HUES48 (cell line): Measurements from ENCODE around the gene CDC42EP2.

Source experiments
- H3K27ac ChIP-seq: one replicate; pipeline ENCODE4 v1.7.0; 2013; ENCODE audit warnings: low read depth, low read length, inconsistent platforms
- H3K27me3 ChIP-seq: 2 replicates; pipeline ENCODE4 v1.6.1; 2013; ENCODE audit warnings: mild to moderate bottlenecking, low read length; ENCODE audit not compliant: control insufficient read depth, insufficient read depth
- H3K36me3 ChIP-seq: 2 replicates; pipeline ENCODE4 v1.6.1; 2013; ENCODE audit warnings: low read length; ENCODE audit not compliant: control insufficient read depth, insufficient read depth
- H3K4me1 ChIP-seq: 2 replicates; pipeline ENCODE4 v1.6.1; 2013; ENCODE audit warnings: mild to moderate bottlenecking, low read length; ENCODE audit not compliant: control insufficient read depth, insufficient read depth
- H3K4me3 ChIP-seq: 2 replicates; pipeline ENCODE4 v1.5.1; 2013; ENCODE audit warnings: mild to moderate bottlenecking, low read depth, low read length
- H3K9ac ChIP-seq: 2 replicates; pipeline ENCODE4 v1.6.1; 2013; ENCODE audit warnings: mild to moderate bottlenecking, low read depth, low read length, moderate library complexity
- H3K9me3 ChIP-seq: 2 replicates; pipeline ENCODE4 v1.6.1; 2013; ENCODE audit warnings: low read length; ENCODE audit not compliant: control insufficient read depth, insufficient read depth

Gene CDC42EP2

DNA sequence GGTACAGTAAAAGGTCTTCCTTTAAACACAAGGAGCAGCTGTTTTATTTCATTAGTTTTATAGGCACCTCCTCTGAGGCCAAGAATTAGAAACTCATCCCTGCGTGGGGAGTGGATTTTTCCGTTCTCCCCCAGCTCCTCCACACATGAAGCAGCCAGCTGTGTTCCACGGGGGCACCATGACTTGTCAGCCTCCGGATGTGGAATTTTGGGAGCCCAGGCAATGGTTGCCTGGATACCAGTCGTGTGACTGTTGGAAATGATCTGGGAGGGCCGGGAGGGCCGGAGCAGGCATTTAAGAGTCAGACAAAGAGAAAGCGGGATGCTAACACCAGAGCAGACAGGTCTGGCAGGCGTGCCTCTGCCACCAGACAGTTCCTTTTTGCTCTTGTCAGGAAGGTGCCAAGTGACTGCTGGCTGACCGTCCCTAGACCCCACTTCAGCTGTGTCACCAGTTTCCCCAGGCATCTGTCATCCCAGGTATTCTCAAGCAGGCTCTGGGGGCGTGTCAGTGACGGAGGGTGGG, 15.9 kb upstream of the CDC42EP2 start:
- H3K9ac ChIP-seq: no peak overlapping the region
- peaks cover 56% of the 10 kb centered on the region for H3K36me3 ChIP-seq
- H3K9me3 ChIP-seq: no peaks in the 10 kb centered on the region
- no peak overlapping the region for H3K4me3 ChIP-seq
- H3K27ac ChIP-seq: no peak overlapping the region
- H3K4me1 ChIP-seq: peaks cover 13% of the 10 kb centered on the region
- H3K27me3 ChIP-seq: no peaks in the 10 kb centered on the region

DNA sequence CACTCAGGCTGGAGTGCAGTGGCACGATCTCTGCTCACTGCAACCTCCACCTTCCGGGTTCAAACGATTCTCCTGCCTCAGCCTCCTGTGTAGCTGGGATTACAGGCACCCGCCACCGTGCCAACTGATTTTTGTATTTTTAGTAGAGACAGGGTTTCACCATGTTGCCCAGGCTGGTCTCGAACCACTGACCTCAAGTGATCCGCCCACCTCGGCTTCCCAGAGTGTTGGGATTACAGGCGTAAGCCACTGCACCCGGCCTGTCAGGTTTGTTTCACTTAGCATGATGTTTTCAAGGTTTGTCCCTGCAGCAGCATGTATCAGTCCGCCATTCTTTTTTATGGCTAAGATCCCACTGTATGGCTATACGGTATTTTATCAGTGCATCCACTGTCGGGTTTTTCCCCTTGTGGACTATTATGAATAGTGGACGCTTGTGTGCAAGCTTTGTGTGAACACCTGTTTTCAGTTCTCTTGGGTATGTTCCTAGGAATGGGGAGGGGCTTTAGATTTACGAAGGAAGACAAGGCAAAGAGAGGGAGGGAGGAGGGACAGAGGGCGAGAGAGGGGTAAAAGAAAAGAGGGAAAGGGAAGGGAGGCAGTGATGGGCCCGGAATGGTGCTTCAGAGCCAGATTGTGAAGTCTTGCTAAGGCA, 13.9 kb upstream of the CDC42EP2 start:
- no peak overlapping the region for H3K27ac ChIP-seq
- H3K36me3 ChIP-seq: peaks cover 38% of the 10 kb centered on the region
- H3K4me3 ChIP-seq: no peak overlapping the region
- no peaks in the 10 kb centered on the region for H3K9me3 ChIP-seq
- no peaks in the 10 kb centered on the region for H3K27me3 ChIP-seq
- peaks cover 13% of the 10 kb centered on the region for H3K4me1 ChIP-seq
- H3K9ac ChIP-seq: no peak overlapping the region

- H3K9ac ChIP-seq: no peak overlapping the region
- H3K27ac ChIP-seq: peak overlapping the region; percentile 44
- peaks cover 13% of the 10 kb centered on the region for H3K4me1 ChIP-seq
Measured at GRCh38 chr11:65301491-65302329, 13.0 kb upstream of the CDC42EP2 start.

GRCh38 chr11:65303555-65303954, 11.1 kb upstream of the CDC42EP2 start:
- Histone ChIP-seq H3K9me3 (no peaks in the 10 kb centered on the region), H3K9ac (no peak overlapping the region), H3K27ac (no peak overlapping the region), H3K4me1 (peaks cover 13% of the 10 kb centered on the region), H3K4me3 (no peak overlapping the region), H3K36me3 (peaks cover 13% of the 10 kb centered on the region), H3K27me3 (peaks cover 9% of the 10 kb centered on the region; the same call in 1 of the 2 replicates)

More at GRCh38 chr11:65301491-65302329, 13.0 kb upstream of the CDC42EP2 start:
- Histone ChIP-seq H3K4me3 (no peak overlapping the region), H3K9me3 (no peaks in the 10 kb centered on the region), H3K36me3 (peaks cover 28% of the 10 kb centered on the region), H3K27me3 (no peaks in the 10 kb centered on the region)

DNA sequence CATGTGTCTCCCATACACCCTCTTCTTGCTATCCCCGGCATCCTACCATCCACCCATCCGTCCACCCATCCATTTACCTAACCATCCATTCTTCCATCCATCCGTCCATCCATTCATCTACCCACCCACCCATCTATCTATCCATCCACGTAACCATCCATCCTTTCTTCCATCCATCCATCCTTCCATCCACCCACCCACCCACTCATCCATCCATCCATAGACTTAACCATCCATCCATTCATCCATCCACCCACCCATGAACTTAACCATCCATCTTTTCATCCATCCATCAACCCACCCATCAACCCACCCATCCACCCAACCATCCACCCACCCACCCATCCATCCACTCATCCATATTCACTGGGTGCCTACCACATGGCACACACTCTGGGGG, 10.6 kb upstream of the CDC42EP2 start:
- no peak overlapping the region for H3K4me3 ChIP-seq
- peaks cover 13% of the 10 kb centered on the region for H3K4me1 ChIP-seq
- H3K9ac ChIP-seq: no peak overlapping the region
- peaks cover 8% of the 10 kb centered on the region; the same call in 1 of the 2 replicates for H3K36me3 ChIP-seq
- H3K27ac ChIP-seq: no peak overlapping the region
- H3K27me3 ChIP-seq: peaks cover 9% of the 10 kb centered on the region; the same call in 1 of the 2 replicates
- no peaks in the 10 kb centered on the region for H3K9me3 ChIP-seq

GRCh38 chr11:65304613-65305012, 10.1 kb upstream of the CDC42EP2 start:
- no peak overlapping the region for H3K27ac ChIP-seq
- H3K27me3 ChIP-seq: peaks cover 9% of the 10 kb centered on the region; the same call in 1 of the 2 replicates
- no peak overlapping the region for H3K9ac ChIP-seq
- peaks cover 13% of the 10 kb centered on the region for H3K4me1 ChIP-seq
- no peak overlapping the region for H3K4me3 ChIP-seq
- 0 out of 2 replicates have a peak, but pooled peaks cover 6% of the 10 kb centered on the region for H3K36me3 ChIP-seq
- no peaks in the 10 kb centered on the region for H3K9me3 ChIP-seq

DNA sequence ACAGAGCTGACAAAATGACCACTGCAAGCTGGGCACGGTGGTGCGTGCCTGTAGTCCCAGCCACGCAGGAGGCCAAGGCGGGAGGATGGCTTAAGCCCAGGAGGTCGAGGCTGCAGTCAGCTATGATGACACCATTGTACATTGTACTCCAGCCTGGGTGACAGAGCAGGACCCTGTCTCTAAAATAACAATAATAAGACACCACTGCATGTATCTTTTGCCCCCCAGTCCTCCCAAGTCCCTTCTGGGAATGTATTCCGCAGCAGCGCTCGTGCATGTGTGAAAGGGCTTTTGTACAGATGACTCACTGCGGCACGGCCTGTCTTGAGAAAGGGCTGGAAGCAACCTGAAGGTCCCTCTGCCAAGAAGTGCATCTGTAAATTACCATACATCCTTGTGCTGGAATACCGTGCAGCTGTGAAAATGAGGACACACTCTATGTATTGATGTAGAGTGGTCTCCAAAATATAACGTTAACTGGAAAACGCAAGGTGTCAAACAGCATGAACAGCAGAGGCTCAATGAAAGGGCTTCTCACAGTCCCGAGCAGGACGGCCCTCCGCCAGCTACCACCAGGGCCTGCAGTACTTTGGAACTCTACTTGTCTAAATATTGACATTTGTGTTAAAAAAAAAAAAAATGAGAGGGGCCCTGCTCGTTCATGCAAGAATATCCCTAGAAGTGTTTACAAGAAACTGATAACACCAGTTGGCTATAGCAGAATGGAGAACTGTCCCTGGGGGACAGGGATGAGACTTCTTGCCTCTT, 9.0 kb upstream of the CDC42EP2 start:
- Histone ChIP-seq H3K4me1 (peaks cover 15% of the 10 kb centered on the region), H3K4me3 (no peak overlapping the region), H3K9me3 (no peaks in the 10 kb centered on the region), H3K36me3 (0 out of 2 replicates have a peak, but pooled peaks cover 6% of the 10 kb centered on the region), H3K27ac (no peak overlapping the region), H3K27me3 (peaks cover 9% of the 10 kb centered on the region; the same call in 1 of the 2 replicates), H3K9ac (no peak overlapping the region)

DNA sequence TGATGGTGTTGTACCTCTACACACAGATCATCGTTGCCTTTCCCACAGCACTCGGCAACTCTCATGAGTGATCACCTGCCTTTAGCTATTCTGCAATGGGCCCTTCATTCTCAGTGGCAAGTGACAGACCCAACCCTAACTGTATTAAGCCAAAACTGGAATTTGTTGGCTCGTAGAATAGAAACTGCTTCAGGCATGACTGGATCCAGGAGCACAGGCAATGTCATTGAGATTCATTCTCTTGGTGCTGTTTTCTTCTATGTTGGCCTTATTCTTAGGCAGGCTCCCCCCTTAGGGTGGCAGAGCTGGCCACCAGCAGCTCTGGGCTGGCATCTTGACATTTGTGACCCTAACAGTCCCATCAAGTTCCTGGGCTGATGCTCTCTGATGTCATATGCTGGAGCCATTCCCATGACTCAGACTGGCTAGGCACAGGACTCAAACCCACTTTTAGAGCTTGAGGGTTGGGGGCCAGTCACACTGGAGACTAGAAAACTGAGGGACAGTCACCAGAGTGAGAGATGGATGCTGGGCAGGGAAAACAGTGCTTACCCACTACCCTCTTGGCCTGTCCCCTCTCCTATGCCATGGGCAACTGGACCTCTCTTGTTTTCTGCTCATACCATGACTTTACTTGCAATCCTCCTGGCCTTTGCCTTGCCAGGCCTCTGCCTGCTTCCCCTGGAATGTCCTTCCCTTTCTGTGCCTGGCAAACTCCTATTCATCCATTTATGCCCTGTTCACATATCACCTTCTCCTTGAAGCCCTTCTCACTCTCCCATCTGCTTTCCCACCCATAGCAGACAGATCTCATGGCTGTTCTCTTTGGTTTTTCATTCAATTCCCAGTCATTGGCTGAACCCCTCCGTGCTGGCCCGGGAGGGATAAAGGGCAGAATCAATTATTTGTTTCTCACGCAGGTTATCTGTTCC, 7.1 kb upstream of the CDC42EP2 start:
- Histone ChIP-seq H3K27me3 (peaks cover 9% of the 10 kb centered on the region; the same call in 1 of the 2 replicates), H3K36me3 (0 out of 2 replicates have a peak, but pooled peaks cover 6% of the 10 kb centered on the region), H3K9me3 (no peaks in the 10 kb centered on the region), H3K4me1 (peaks cover 5% of the 10 kb centered on the region; the same call in 1 of the 2 replicates), H3K27ac (no peak overlapping the region), H3K9ac (no peak overlapping the region), H3K4me3 (no peak overlapping the region)

- H3K27ac ChIP-seq: no peak overlapping the region
- H3K9ac ChIP-seq: no peak overlapping the region
- H3K4me1 ChIP-seq: peaks cover 5% of the 10 kb centered on the region; the same call in 1 of the 2 replicates
- no peaks in the 10 kb centered on the region for H3K9me3 ChIP-seq
- H3K36me3 ChIP-seq: 0 out of 2 replicates have a peak, but pooled peaks cover 6% of the 10 kb centered on the region
- no peak overlapping the region for H3K4me3 ChIP-seq
- H3K27me3 ChIP-seq: peaks cover 14% of the 10 kb centered on the region
Measured at GRCh38 chr11:65308281-65308891, 6.3 kb upstream of the CDC42EP2 start.
